K562 (cell line): ENCODE data around the gene MKLN1. TPM values are rescaled to one million over a fixed set of nuclear protein-coding genes. Genes with fewer than 3 reads are reported as not detected.

Source experiments
- C11orf30 ChIP-seq: fragments of 450-650 bp; IDR thresholded peaks from 2 replicates; pipeline ENCODE4 v1.6.1; 2016; ENCODE audit warnings: low read depth, mild to moderate bottlenecking
- CBFA2T2 ChIP-seq: fragments of 450-650 bp; conservative IDR thresholded peaks from 2 replicates; pipeline ENCODE4 v1.6.1; 2017; ENCODE audit warnings: mild to moderate bottlenecking
- CBFA2T3 ChIP-seq: fragments of 450-650 bp; IDR thresholded peaks from 2 replicates; pipeline ENCODE4 v1.6.1; 2017
- CHAMP1 ChIP-seq: fragments of 450-650 bp; IDR thresholded peaks from 2 replicates; pipeline ENCODE4 v1.6.1; 2016; ENCODE audit warnings: mild to moderate bottlenecking
- DPF2 ChIP-seq: fragments of 450-650 bp; IDR thresholded peaks from 2 replicates; pipeline ENCODE4 v1.6.1; 2016
- EP300 ChIP-seq: IDR thresholded peaks from 2 replicates; pipeline ENCODE4 v1.6.1; 2012; ENCODE audit warnings: low read length, improper control_type of control experiment
- EZH2 ChIP-seq: IDR thresholded peaks from 2 replicates; pipeline ENCODE4 v1.6.1; 2012; ENCODE audit warnings: low read depth, mild to moderate bottlenecking, inconsistent platforms, low read length, borderline replicate concordance
- FOXK2 ChIP-seq, 2 experiments: fragments of 450-650 bp; IDR thresholded peaks in 1 of 2; conservative IDR thresholded peaks in 1 of 2; 2 replicates each; pipeline ENCODE4 v1.6.1; 2016; ENCODE audit warnings: low read depth in 2 of 2, mild to moderate bottlenecking in 1 of 2
- HDAC1 ChIP-seq, 2 experiments: fragments of 450-650 bp; IDR thresholded peaks; 2 replicates each; pipeline ENCODE4 v1.6.1; 2016 to 2017; ENCODE audit warnings: inconsistent platforms in 1 of 2, mild to moderate bottlenecking in 1 of 2, moderate library complexity in 1 of 2
- HNRNPUL1 ChIP-seq: fragments of 200-400 bp; formaldehyde crosslinking; IDR thresholded peaks from 2 replicates; pipeline ENCODE4 v1.6.1; 2017; ENCODE audit warnings: low read length
- MTA2 ChIP-seq: fragments of 450-650 bp; IDR thresholded peaks from 2 replicates; pipeline ENCODE4 v1.6.1; 2016; ENCODE audit warnings: low read depth
- NCOA4 ChIP-seq: fragments of 450-650 bp; IDR thresholded peaks from 2 replicates; pipeline ENCODE4 v1.6.1; 2018; ENCODE audit warnings: mild to moderate bottlenecking; ENCODE audit not compliant: partially characterized antibody
- OTX1 ChIP-seq: fragments of 450-650 bp; formaldehyde crosslinking; IDR thresholded peaks from 2 replicates; pipeline ENCODE4 v1.4.0; 2022; ENCODE audit warnings: mild to moderate bottlenecking
- POLR2AphosphoS5 ChIP-seq: IDR thresholded peaks from 2 replicates; pipeline ENCODE4 v1.6.1; 2011; ENCODE audit warnings: mild to moderate bottlenecking, low read depth, low read length, moderate library complexity; ENCODE audit not compliant: control insufficient read depth, insufficient read depth
- POLR2G ChIP-seq: fragments of 200-400 bp; formaldehyde crosslinking; IDR thresholded peaks from 2 replicates; pipeline ENCODE4 v1.6.1; 2017; ENCODE audit warnings: low read depth, mild to moderate bottlenecking, antibody characterized with exemption, low read length, moderate library complexity
- RBM14 ChIP-seq: fragments of 200-400 bp; formaldehyde crosslinking; IDR thresholded peaks from 2 replicates; pipeline ENCODE4 v1.6.1; 2018; ENCODE audit warnings: low read depth, mild to moderate bottlenecking, low read length, moderate library complexity, borderline replicate concordance; ENCODE audit not compliant: insufficient read depth
- SIX5 ChIP-seq, 2 experiments: IDR thresholded peaks; 2 replicates each; pipeline ENCODE4 v1.6.1; 2011; ENCODE audit warnings: low read length in 2 of 2, borderline replicate concordance in 1 of 2, low read depth in 1 of 2, mild to moderate bottlenecking in 1 of 2, moderate library complexity in 1 of 2; ENCODE audit not compliant: insufficient read depth in 1 of 2
- TCF7 ChIP-seq: sonication (generic); IDR thresholded peaks from 2 replicates; pipeline ENCODE4 v1.6.1; 2016; ENCODE audit warnings: antibody characterized with exemption, borderline replicate concordance
- TGIF2 ChIP-seq: sonication (generic); formaldehyde crosslinking; IDR thresholded peaks from 2 replicates; pipeline ENCODE4 v1.8.1; 2022; ENCODE audit warnings: mild to moderate bottlenecking, missing genetic modification reagents, moderate library complexity
- TSC22D4 ChIP-seq: fragments of 450-650 bp; IDR thresholded peaks from 2 replicates; pipeline ENCODE4 v1.6.1; 2016; ENCODE audit warnings: missing genetic modification characterization, missing biosample characterization, control low read depth
- U2AF1 ChIP-seq: fragments of 200-400 bp; formaldehyde crosslinking; optimal IDR thresholded peaks from 2 replicates; pipeline ENCODE3; 2017; ENCODE audit warnings: mild to moderate bottlenecking, low read depth, low read length, moderate library complexity
- ZBTB43 ChIP-seq: sonication (generic); formaldehyde crosslinking; IDR thresholded peaks from 2 replicates; pipeline ENCODE4 v1.8.0; 2023; ENCODE audit warnings: mild to moderate bottlenecking, missing genetic modification reagents
- ZC3H4 ChIP-seq: sonication (generic); formaldehyde crosslinking; IDR thresholded peaks from 2 replicates; pipeline ENCODE4 v1.9.0; 2021; ENCODE audit warnings: missing genetic modification reagents, borderline replicate concordance
- ZNF124 ChIP-seq: sonication (generic); formaldehyde crosslinking; IDR thresholded peaks from 2 replicates; pipeline ENCODE4 v1.8.1; 2022; ENCODE audit warnings: missing genetic modification reagents
- ZNF197 ChIP-seq: fragments of 200-800 bp; sonication (Bioruptor generic); IDR thresholded peaks from 2 replicates; pipeline ENCODE4 v1.6.1; 2016; ENCODE audit warnings: low read depth, missing genetic modification characterization, missing compliant biosample characterization
- ZNF3 ChIP-seq: fragments of 250-450 bp; sonication (Bioruptor Pico); IDR thresholded peaks from 2 replicates; pipeline ENCODE4 v1.5.0; 2021; ENCODE audit warnings: mild to moderate bottlenecking, moderate library complexity
- ZNF583 ChIP-seq: fragments of 250-450 bp; sonication (Bioruptor Pico); IDR thresholded peaks from 2 replicates; pipeline ENCODE4 v1.4.0; 2020
- ZNF699 ChIP-seq: fragments of 250-450 bp; sonication (Bioruptor Pico); IDR thresholded peaks from 2 replicates; pipeline ENCODE4 v1.8.0; 2021; ENCODE audit warnings: mild to moderate bottlenecking, moderate library complexity; ENCODE audit not compliant: insufficient replicate concordance
- polyA plus RNA-seq, 8 experiments: library from polyadenylated mRNA; depleted of rRNA in 4 of 8; stranded (reverse) in 5 of 8; unstranded in 3 of 8; fragments of >200 nt; fragmentation: Nextera tagmentation in 2 of 8; fragmentation: Illumina TruSeq in 1 of 8; extraction: Ambion mirVana in 2 of 8; extraction: Trizol in 1 of 8; gene quantifications; 2 replicates each; pipeline versions ENCODE4 v1.2.1 to v1.2.3, GENCODE V29; 2011 to 2014; ENCODE audit warnings: inconsistent platforms in 1 of 8, missing spikeins in 1 of 8
- total RNA-seq, 7 experiments: library from RNA; depleted of rRNA in 6 of 7; stranded (reverse); fragments of >200 nt in 6 of 7; fragmentation: Illumina TruSeq in 2 of 7; extraction: Trizol in 2 of 7; gene quantifications; 2 replicates each; pipeline versions ENCODE4 v1.2.1 to v1.2.3, GENCODE V29; 2011 to 2021; ENCODE audit warnings: low replicate concordance in 1 of 7

The MKLN1 gene
- total and polyA plus RNA-seq, 9 of the 15 experiments (the other 6 are each of a cell fraction or from before 2014, with no cell fraction given) = 18.6 to 80.4 (median 56.0) TPM

- TF ChIP-seq ZBTB43 (CRISPR knock-in tag) = no peak
- no peak for TF ChIP-seq TSC22D4 (tag)
- TF ChIP-seq ZNF124 (CRISPR knock-in tag) = no peak
- TF ChIP-seq SIX5 (IDR thresholded peaks at IDR 0.05; ENCODE audit: borderline replicate concordance in 1 of 2, insufficient read depth in 1 of 2, low read depth in 1 of 2, low read length in 2 of 2) = no peak
- TF ChIP-seq EZH2 = no peak
- no peak for TF ChIP-seq POLR2AphosphoS5
- TF ChIP-seq NCOA4 = no peak
- TF ChIP-seq CHAMP1 = peak; percentile 76
- no peak for TF ChIP-seq RBM14
- peak; percentile 84 for TF ChIP-seq CBFA2T2
- TF ChIP-seq ZNF583 = no peak
- peak; percentile 72 for TF ChIP-seq DPF2
- TF ChIP-seq U2AF1 = no peak
- TF ChIP-seq ZNF699 (CRISPR knock-in tag) = no peak
- TF ChIP-seq ZC3H4 (CRISPR knock-in tag) = no peak
- TF ChIP-seq EP300 = peak; percentile 66; the same call in 1 of the 2 replicates
- peak; percentile 58; the same call in 1 of the 2 replicates for TF ChIP-seq C11orf30
- no peak for TF ChIP-seq ZNF3 (CRISPR knock-in tag)
- no peak for TF ChIP-seq HNRNPUL1
- TF ChIP-seq HDAC1 (IDR thresholded peaks at IDR 0.05) = peak in 1 of 2 experiments; percentile 58; a peak in 2 of 4 replicates
- no peak for TF ChIP-seq TCF7
- TF ChIP-seq ZNF197 (CRISPR knock-in tag) = no peak
- no peak for TF ChIP-seq POLR2G
- TF ChIP-seq MTA2 = peak; percentile 65; the same call in 1 of the 2 replicates
- peak; percentile 90 for TF ChIP-seq CBFA2T3
- TF ChIP-seq OTX1 = no peak
- no peak for TF ChIP-seq TGIF2 (CRISPR knock-in tag)
- 0 out of 4 replicates have a peak, but pooled peaks of 1 of the 2 experiments have one; percentile 15 for TF ChIP-seq FOXK2 (conservative IDR thresholded peaks at IDR 0.05 in 1 of 2, IDR thresholded peaks at IDR 0.05 in 1 of 2; ENCODE audit: low read depth in 2 of 2)
Measured at GRCh38 chr7:131335639-131336381, 8.1 kb downstream of the MKLN1 start (continued).
